ENCODE measurements around the gene FANCD2OS. TPM values are rescaled to one million over a fixed set of nuclear protein-coding genes. Genes with fewer than 3 reads are reported as not detected.
A peak's percentile ranks its signal among the peaks of the same experiment; 100 is the strongest.

The FANCD2OS gene
- total RNA-seq, 4 donors from 2014 or later: not detected

DNA sequence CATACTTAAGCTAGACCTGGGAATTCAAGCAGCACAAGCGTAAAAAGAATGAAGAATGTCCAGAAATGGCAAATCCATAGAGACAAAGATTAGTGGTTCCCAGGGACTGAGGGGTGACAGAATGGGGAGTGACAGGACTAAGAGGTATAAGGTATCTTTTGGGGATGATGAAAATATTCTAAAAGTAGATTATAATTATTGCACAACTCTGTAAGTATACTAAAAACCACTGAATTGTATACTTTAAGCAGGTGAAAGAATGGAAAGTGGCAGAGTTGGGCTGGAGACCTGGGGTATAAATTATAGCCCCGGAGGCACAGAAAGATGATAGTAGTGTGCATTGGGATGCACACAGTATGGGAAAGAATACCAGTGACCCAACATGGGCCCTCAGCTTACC is 13.0 kb upstream of the FANCD2OS start:
- 94 to 100% methylated on average over 2 of the region's 2 CpGs for WGBS, 2 donors
- no peak for DNase-seq
- TF ChIP-seq POLR2A (IDR thresholded peaks at IDR 0.05): no peak
- TF ChIP-seq, protein P1, sequence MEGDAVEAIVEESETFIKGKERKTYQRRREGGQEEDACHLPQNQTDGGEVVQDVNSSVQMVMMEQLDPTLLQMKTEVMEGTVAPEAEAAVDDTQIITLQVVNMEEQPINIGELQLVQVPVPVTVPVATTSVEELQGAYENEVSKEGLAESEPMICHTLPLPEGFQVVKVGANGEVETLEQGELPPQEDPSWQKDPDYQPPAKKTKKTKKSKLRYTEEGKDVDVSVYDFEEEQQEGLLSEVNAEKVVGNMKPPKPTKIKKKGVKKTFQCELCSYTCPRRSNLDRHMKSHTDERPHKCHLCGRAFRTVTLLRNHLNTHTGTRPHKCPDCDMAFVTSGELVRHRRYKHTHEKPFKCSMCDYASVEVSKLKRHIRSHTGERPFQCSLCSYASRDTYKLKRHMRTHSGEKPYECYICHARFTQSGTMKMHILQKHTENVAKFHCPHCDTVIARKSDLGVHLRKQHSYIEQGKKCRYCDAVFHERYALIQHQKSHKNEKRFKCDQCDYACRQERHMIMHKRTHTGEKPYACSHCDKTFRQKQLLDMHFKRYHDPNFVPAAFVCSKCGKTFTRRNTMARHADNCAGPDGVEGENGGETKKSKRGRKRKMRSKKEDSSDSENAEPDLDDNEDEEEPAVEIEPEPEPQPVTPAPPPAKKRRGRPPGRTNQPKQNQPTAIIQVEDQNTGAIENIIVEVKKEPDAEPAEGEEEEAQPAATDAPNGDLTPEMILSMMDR (IDR thresholded peaks at IDR 0.05): no peak
- Histone ChIP-seq H3K4me1 (peaks cover 9 to 18% of the 10 kb centered on the region in 2 donors), H3K36me3 (peaks cover 0 to 6% of the 10 kb centered on the region in 2 donors), H3K4me3 (replicated peaks in 1 of 3) (no peak overlapping the region), H3K27me3 (no peaks in the 10 kb centered on the region), H3K9me3 (no peaks in the 10 kb centered on the region), H3K27ac (no peak overlapping the region)
- intact Hi-C loops (cut with DNase I): no loop called here

DNA sequence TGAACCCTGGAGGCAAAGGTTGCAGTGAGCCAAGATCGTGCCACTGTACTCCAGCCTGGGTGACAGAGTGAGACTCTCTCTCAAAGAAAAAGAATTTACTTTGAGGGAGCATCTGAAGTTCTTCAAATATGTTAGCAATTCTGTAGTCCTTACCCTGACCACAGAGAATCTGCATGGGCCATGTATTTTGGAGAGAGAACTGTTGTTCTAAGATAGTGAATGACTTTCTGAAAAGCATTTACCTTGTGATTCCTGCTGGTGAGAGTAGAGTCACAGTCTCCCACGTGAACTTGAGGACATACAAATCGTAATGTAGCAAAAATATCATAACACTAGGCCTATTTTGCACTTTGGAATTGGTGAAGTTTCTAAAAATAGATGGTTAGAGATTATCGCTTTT is 11.3 kb upstream of the FANCD2OS start:
- Histone ChIP-seq H3K4me1 (peaks cover 9 to 11% of the 10 kb centered on the region in 2 donors), H3K9me3 (no peaks in the 10 kb centered on the region), H3K4me3 (replicated peaks in 1 of 3) (no peak overlapping the region), H3K27me3 (no peaks in the 10 kb centered on the region), H3K27ac (no peak overlapping the region), H3K36me3 (no peaks in the 10 kb centered on the region)
- 77 to 88% methylated on average over 4 of the region's 4 CpGs for WGBS, 2 donors
- no peak for TF ChIP-seq POLR2A (IDR thresholded peaks at IDR 0.05)
- TF ChIP-seq, protein P1 (IDR thresholded peaks at IDR 0.05): no peak
- no peak for DNase-seq
- intact Hi-C loops (cut with DNase I): loop anchor here (10.0 kb wide), 2 partner anchors 95 to 105 kb away; partner anchors contain the start of gene FANCD2

DNA sequence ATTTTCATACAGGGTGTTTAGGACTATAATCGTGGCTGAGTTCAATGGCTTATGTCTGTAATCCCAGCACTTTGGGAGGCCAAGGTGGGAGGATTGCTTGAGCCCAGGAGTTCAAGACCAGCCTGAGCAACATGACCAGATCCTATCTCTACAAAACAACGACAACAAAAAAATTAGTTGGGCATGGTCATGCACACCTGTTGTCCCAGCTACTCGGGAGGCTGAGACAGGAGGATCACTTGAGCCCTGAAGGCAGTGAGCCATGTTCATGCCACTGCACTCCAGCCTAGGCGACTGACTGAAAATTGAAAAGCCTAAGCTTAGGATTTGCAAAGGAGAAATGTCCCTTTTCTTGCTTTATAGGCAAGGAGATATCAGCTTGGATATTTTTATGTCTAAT is 8.9 kb upstream of the FANCD2OS start:
- no peak overlapping the region for H3K27ac ChIP-seq

DNA sequence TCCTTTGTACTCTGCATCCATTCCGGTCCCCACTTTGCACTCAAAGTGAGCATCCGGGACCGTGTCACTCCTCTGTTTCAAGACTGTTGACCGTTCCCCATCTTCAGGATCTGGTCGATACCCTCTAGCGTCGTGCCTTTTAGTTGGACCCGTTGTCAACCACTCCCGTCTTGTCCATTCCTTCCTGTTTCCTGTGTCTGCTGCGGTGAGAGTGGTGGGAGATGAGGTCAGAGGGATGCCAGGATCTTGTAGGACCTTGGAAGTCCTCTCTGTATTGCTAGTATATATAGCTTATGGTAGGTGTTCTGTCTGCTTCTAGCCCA is 8.0 kb upstream of the FANCD2OS start:
- Histone ChIP-seq H3K27ac (peak overlapping the region; percentile 10 to 72 (median 72)), H3K36me3 (no peaks in the 10 kb centered on the region), H3K4me3 (replicated peaks in 1 of 3) (peak overlapping the region; percentile 12 to 90 (median 84)), H3K9me3 (no peaks in the 10 kb centered on the region), H3K27me3 (no peaks in the 10 kb centered on the region), H3K4me1 (peaks cover 9 to 11% of the 10 kb centered on the region in 2 donors)
- 0 to 1% methylated on average over 10 of the region's 10 CpGs for WGBS, 2 donors
- TF ChIP-seq POLR2A (IDR thresholded peaks at IDR 0.05): no peak
- TF ChIP-seq, protein P1 (IDR thresholded peaks at IDR 0.05): no peak
- DNase-seq: no peak
- intact Hi-C loops (cut with DNase I): loop anchor here (10.0 kb wide), 2 partner anchors 91 to 109 kb away; partner anchors contain the start of gene FANCD2

More for the DNA sequence above, 8.9 kb upstream of the FANCD2OS start:
- no peak for TF ChIP-seq POLR2A (IDR thresholded peaks at IDR 0.05)
- TF ChIP-seq, protein P1 (IDR thresholded peaks at IDR 0.05): no peak
- 86 to 88% methylated on average over 4 of the region's 4 CpGs for WGBS, 2 donors
- DNase-seq: no peak
- intact Hi-C loops (cut with DNase I): loop anchor here (10.0 kb wide), 2 partner anchors 92 to 108 kb away; partner anchors contain the start of gene FANCD2
- H3K9me3 ChIP-seq: no peaks in the 10 kb centered on the region
- peaks cover 9 to 11% of the 10 kb centered on the region in 2 donors for H3K4me1 ChIP-seq
- no peak overlapping the region for H3K4me3 ChIP-seq (replicated peaks in 1 of 3)
- H3K27me3 ChIP-seq: no peaks in the 10 kb centered on the region
- no peaks in the 10 kb centered on the region for H3K36me3 ChIP-seq

DNA sequence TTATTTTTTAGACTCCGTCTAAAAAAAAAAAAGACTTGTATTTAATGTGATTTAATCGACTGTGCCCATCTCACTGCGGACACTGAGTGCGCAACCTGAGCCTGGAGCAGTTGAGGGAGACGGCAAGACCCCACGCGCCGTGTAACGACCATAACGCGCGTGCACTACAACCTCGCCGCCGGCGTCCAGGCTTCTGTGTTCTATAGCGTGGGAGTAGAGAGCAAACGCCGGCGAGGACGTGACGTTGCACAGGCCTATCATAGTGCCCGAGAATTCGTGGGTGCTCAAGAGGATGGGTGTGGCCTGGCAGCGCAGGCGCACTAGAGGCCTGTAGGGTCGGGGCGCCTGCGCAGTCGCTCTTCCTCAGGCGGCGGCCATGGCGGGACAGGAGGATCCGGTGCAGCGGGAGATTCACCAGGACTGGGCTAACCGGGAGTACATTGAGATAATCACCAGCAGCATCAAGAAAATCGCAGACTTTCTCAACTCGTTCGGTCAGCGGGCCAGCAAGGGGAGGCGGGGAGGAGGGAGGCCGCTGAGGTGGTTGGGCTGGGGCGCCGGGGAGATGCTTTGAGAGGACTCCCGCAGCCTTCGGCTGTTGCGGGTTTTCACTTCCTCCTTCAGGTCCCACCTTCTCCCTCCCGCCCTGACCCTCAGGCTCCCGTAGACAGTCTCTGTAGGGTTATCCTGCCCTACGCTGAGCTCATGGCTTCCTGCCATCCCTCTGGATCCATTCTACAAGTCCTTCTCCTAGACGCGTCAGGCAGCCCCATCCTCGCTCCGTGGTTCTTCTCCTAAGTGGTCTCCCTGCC is 7.5 kb upstream of the FANCD2OS start, which contains the start of gene BRK1:
BRK1 (plus strand) TSS at position 350 of the 812 bp plus-strand sequence; CDS start at position 377, 27 bp downstream.
- peak; percentile 96 to 97 for DNase-seq
- 1% methylated on average over 43 to 52 of the region's 54 CpGs for WGBS, 2 donors
- H3K27me3 ChIP-seq: no peaks in the 10 kb centered on the region
- TF ChIP-seq, protein P1 (IDR thresholded peaks at IDR 0.05): peak in 1 of 6 experiments; percentile 11
- peak; percentile 48 to 94 for TF ChIP-seq POLR2A (IDR thresholded peaks at IDR 0.05)
- peaks cover 9 to 11% of the 10 kb centered on the region in 2 donors for H3K4me1 ChIP-seq
- intact Hi-C loops (cut with DNase I): loop anchor here (10.0 kb wide), 2 partner anchors 91 to 109 kb away; partner anchors contain the start of gene FANCD2
- H3K36me3 ChIP-seq: no peaks in the 10 kb centered on the region
- peak within 1 kb of the TSS; percentile 72 to 78 (median 72) for H3K27ac ChIP-seq
- peak within 1 kb of the TSS; percentile 12 to 90 (median 84) for H3K4me3 ChIP-seq (replicated peaks in 1 of 3)
- H3K9me3 ChIP-seq: no peaks in the 10 kb centered on the region

Measured in thyroid gland (tissue), 4 donors.